Mucosa of stomach (tissue), 1 donor: Measurements from ENCODE around the gene CEBPZ.

Experiments
- H3K27me3 ChIP-seq: one replicate; pipeline ENCODE4 v1.7.0; 2013; ENCODE audit warnings: mild to moderate bottlenecking, low read length; ENCODE audit not compliant: control insufficient read depth, insufficient read depth
- H3K36me3 ChIP-seq: one replicate; pipeline ENCODE4 v1.7.0; 2013; ENCODE audit warnings: low read length; ENCODE audit not compliant: control insufficient read depth, insufficient read depth
- H3K4me1 ChIP-seq: one replicate; pipeline ENCODE4 v1.7.0; 2013; ENCODE audit warnings: mild to moderate bottlenecking, low read length; ENCODE audit not compliant: control insufficient read depth, insufficient read depth
- H3K4me3 ChIP-seq: one replicate; pipeline ENCODE4 v1.7.0; 2013; ENCODE audit warnings: low read length
- H3K9ac ChIP-seq: one replicate; pipeline ENCODE4 v1.7.0; 2013; ENCODE audit warnings: mild to moderate bottlenecking, low read length, moderate library complexity
- H3K9me3 ChIP-seq: one replicate; pipeline ENCODE4 v1.7.0; 2013; ENCODE audit warnings: mild to moderate bottlenecking, low read length, moderate library complexity; ENCODE audit not compliant: control insufficient read depth
- donor health status: Pancreatic carcinoma.

CEBPZ gene

DNA sequence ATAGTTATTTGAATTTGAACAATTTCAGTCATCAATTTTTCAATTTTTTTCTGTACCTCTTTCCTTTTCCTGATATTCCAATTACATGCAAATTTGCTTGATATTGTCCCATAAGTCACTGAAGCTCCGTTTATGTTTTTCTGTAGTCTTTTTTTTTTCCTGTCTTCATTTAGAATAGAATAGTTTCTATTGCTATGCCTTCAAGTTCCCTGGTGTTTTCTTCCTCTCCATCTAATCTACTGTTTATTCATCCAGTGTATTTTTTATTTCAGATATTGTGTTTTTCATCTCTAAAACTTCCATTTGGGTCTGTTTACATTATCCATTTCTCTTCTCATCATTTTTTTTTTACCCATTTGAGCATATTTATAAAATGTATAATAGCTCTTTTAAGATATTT lies 66.6 kb downstream of the CEBPZ start:
- Histone ChIP-seq H3K9me3 (no peaks in the 10 kb centered on the region), H3K27me3 (no peaks in the 10 kb centered on the region)

GRCh38 chr2:37156857-37157714 lies 74.3 kb downstream of the CEBPZ start, which contains the start of gene EIF2AK2:
Gene EIF2AK2 (minus strand): TSS chr2:37156980. CDS start chr2:37147806, 9,174 bp downstream.
- H3K9ac ChIP-seq, result peak within 1 kb of the TSS; percentile 85
- H3K27me3 ChIP-seq, result no peaks in the 10 kb centered on the region
- H3K4me3 ChIP-seq, result peak within 1 kb of the TSS; percentile 88
- H3K9me3 ChIP-seq, result no peaks in the 10 kb centered on the region
- H3K36me3 ChIP-seq, result peaks cover 5% of the 10 kb centered on the region
- peaks cover 13% of the 10 kb centered on the region for H3K4me1 ChIP-seq

More for the DNA sequence above, 66.6 kb downstream of the CEBPZ start:
- H3K9ac ChIP-seq, result no peak overlapping the region
- no peaks in the 10 kb centered on the region for H3K36me3 ChIP-seq
- peaks cover 5% of the 10 kb centered on the region for H3K4me1 ChIP-seq
- no peak overlapping the region for H3K4me3 ChIP-seq

DNA sequence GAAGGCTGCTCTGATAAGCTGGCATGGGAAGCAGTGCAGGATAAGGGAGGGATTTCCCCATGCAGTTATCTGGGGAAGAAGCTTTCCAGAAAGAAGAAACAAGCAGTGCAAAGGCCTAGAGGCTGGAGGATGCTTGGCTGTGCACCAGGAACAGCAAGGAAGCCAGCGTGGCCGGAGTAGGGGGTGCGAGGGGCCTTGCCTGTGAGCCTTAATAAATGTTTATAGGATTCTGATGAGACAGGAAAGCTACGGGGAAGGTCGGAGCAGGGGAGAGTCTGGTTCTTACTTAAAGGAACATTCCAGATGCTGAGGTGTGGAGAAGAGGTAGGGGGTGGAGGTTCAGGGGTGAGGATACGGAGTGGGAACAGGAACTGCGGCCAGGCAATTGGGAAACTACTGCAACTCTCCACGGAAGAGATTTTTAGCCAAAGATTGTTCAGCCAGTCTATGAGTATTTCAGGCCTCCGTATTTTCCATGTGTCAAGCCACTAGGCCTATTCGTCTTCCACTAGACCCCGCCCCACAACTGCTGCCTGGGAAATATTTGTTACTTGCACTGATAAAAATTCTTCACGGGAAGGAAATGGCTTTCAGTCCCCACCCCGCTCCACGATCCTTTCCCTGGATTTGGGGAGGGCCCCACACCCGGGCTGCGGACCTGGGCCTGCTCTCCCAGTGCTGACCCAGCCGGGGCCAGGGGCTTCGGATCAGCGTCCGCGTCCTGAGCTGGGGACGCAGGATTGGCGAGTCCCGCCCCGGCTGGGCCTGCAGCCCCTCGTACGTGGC lies 75.1 kb downstream of the CEBPZ start:
- Histone ChIP-seq H3K4me3 (peak overlapping the region; percentile 88), H3K27me3 (no peaks in the 10 kb centered on the region), H3K4me1 (peaks cover 13% of the 10 kb centered on the region), H3K9me3 (no peaks in the 10 kb centered on the region), H3K9ac (peak overlapping the region; percentile 85), H3K36me3 (peaks cover 5% of the 10 kb centered on the region)

- Histone ChIP-seq H3K9me3 (no peaks in the 10 kb centered on the region), H3K4me3 (no peak overlapping the region), H3K9ac (no peak overlapping the region), H3K36me3 (peaks cover 5% of the 10 kb centered on the region), H3K27me3 (no peaks in the 10 kb centered on the region), H3K4me1 (peaks cover 13% of the 10 kb centered on the region)
Observed at GRCh38 chr2:37154785-37155184, 76.6 kb downstream of the CEBPZ start.

- Histone ChIP-seq H3K27me3 (no peaks in the 10 kb centered on the region), H3K9ac (no peak overlapping the region), H3K36me3 (peaks cover 5% of the 10 kb centered on the region), H3K4me3 (no peak overlapping the region), H3K9me3 (no peaks in the 10 kb centered on the region), H3K4me1 (peaks cover 13% of the 10 kb centered on the region)
Observed at GRCh38 chr2:37153224-37153623, 78.2 kb downstream of the CEBPZ start.
